Sigmoid colon (tissue), 7 donors: ENCODE data around the gene PARVG. TPM values are rescaled to one million over a fixed set of nuclear protein-coding genes. Genes with fewer than 3 reads are reported as not detected.

ENCODE experiments used
- DNase-seq: peaks from one replicate; pipeline ENCODE4 v3.0.0-alpha.2; 2019
- H3K27ac ChIP-seq, 4 donors: fragments of 200-600 bp; sonication (generic); one replicate each; pipeline ENCODE4 v1.5.1; 2016 to 2019; ENCODE audit warnings: mild to moderate bottlenecking in 1 of 4
- H3K27me3 ChIP-seq, 3 donors: fragments of 200-600 bp; sonication (generic); one replicate each; pipeline ENCODE4 v1.5.1; 2019; ENCODE audit warnings: mild to moderate bottlenecking in 1 of 3
- H3K36me3 ChIP-seq, 4 donors: fragments of 200-600 bp; sonication (generic); one replicate each; pipeline ENCODE4 v1.5.1; 2016 to 2019
- H3K4me1 ChIP-seq, 4 donors: fragments of 200-600 bp; sonication (generic); one replicate each; pipeline ENCODE4 v1.5.1; 2017 to 2019
- H3K4me3 ChIP-seq, 4 donors: fragments of 200-600 bp; sonication (generic); one replicate each; pipeline ENCODE4 v1.5.1; 2017 to 2019; ENCODE audit warnings: mild to moderate bottlenecking in 2 of 4, moderate library complexity in 1 of 4
- H3K9me3 ChIP-seq, 4 donors: fragments of 200-600 bp in 3 of 4; sonication (generic) in 3 of 4; one replicate each; pipeline versions ENCODE4 v1.5.1 to v1.6.1; 2013 to 2019
- EP300 ChIP-seq, 4 donors: sonication (generic); formaldehyde crosslinking; IDR thresholded peaks; one replicate each; pipeline ENCODE4 v1.6.1; 2017; ENCODE audit warnings: antibody characterized with exemption in 4 of 4
- POLR2A ChIP-seq, 2 donors: fragments of 450-650 bp; IDR thresholded peaks; one replicate each; pipeline ENCODE4 v1.6.1; 2016; ENCODE audit warnings: antibody characterized with exemption in 2 of 2, mild to moderate bottlenecking in 2 of 2, moderate library complexity in 2 of 2
- POLR2AphosphoS5 ChIP-seq, 4 donors: sonication (generic); formaldehyde crosslinking; IDR thresholded peaks; one replicate each; pipeline ENCODE4 v1.6.1; 2017; ENCODE audit warnings: antibody characterized with exemption in 4 of 4
- WGBS, 2 donors: extraction: QIAGEN DNeasy Blood & Tissue Kit; methylation state at CpG; one replicate each; pipeline ENCODE4 v1.1.7; 2013; 5-methylcytosine and 5-hydroxymethylcytosine counted together
- intact Hi-C: fragments of 100-400 bp; cut with DNase I; formaldehyde crosslinking; loops from one replicate; pipeline ENCODE4 v1.15.1; 2023
- polyA plus RNA-seq, 3 donors: library from polyadenylated mRNA; stranded (reverse); fragments of 200-250 nt; gene quantifications; one replicate each; pipeline ENCODE4 v1.2.3, GENCODE V29; 2013
- total RNA-seq, 4 donors: library from RNA; depleted of rRNA; stranded (reverse); fragments of >200 nt; gene quantifications; one replicate each; pipeline ENCODE4 v1.1.0, GENCODE V29; 2016
- TF ChIP-seq, protein P1 (sequence below), 4 experiments: fragments of 450-650 bp in 3 of 4; fragments of 200-600 bp in 1 of 4; IDR thresholded peaks; one replicate each; pipeline ENCODE4 v1.5.1; 2016 to 2019; ENCODE audit warnings: antibody characterized with exemption in 4 of 4, mild to moderate bottlenecking in 3 of 4, moderate library complexity in 2 of 4
- donor health status: healthy with polysubstance abuse.
- donor health status: Bipolar disorder and iron deficiency.
- donor health status: healthy.

The PARVG gene
- total and polyA plus RNA-seq, 7 donors, result 3.0 to 65.1 (median 9.8) TPM

DNA sequence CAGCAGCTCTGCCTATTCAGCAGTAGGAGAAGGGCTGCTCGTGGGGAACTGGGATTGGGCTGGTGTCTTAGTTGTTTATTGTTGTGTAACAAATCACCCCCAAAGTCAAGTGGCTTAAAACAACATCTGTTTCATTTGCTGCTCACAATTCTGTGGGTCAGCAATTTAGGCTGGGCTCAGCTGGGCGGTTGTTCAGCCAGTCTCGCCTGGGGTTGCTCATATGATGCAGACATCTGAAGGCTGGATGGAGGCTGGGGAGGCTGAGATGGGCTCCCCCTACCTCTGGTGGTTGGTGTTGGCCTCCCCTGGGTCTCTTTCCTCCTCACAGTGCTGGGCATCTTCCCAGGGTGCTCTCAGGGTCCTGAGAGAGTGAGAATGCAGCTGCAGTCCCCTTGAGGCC, 43.3 kb upstream of the PARVG start:
- no peaks in the 10 kb centered on the region for H3K27me3 ChIP-seq
- peaks cover 0 to 2% (median 1%) of the 10 kb centered on the region in 4 donors for H3K4me1 ChIP-seq
- 91 to 97% methylated on average over 3 of the region's 3 CpGs for WGBS, 2 donors
- H3K4me3 ChIP-seq, result no peak overlapping the region
- DNase-seq, result peak; percentile 33
- intact Hi-C loops, result no loop called here
- TF ChIP-seq EP300 (IDR thresholded peaks at IDR 0.05), result no peak
- no peak for TF ChIP-seq POLR2A (IDR thresholded peaks at IDR 0.05)
- TF ChIP-seq, protein P1, sequence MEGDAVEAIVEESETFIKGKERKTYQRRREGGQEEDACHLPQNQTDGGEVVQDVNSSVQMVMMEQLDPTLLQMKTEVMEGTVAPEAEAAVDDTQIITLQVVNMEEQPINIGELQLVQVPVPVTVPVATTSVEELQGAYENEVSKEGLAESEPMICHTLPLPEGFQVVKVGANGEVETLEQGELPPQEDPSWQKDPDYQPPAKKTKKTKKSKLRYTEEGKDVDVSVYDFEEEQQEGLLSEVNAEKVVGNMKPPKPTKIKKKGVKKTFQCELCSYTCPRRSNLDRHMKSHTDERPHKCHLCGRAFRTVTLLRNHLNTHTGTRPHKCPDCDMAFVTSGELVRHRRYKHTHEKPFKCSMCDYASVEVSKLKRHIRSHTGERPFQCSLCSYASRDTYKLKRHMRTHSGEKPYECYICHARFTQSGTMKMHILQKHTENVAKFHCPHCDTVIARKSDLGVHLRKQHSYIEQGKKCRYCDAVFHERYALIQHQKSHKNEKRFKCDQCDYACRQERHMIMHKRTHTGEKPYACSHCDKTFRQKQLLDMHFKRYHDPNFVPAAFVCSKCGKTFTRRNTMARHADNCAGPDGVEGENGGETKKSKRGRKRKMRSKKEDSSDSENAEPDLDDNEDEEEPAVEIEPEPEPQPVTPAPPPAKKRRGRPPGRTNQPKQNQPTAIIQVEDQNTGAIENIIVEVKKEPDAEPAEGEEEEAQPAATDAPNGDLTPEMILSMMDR (IDR thresholded peaks at IDR 0.05), result no peak
- TF ChIP-seq POLR2AphosphoS5 (IDR thresholded peaks at IDR 0.05), result no peak
- H3K9me3 ChIP-seq, result peaks cover 0 to 10% (median 3%) of the 10 kb centered on the region in 4 donors
- H3K36me3 ChIP-seq, result peaks cover 0 to 25% (median 18%) of the 10 kb centered on the region in 4 donors
- no peak overlapping the region for H3K27ac ChIP-seq

DNA sequence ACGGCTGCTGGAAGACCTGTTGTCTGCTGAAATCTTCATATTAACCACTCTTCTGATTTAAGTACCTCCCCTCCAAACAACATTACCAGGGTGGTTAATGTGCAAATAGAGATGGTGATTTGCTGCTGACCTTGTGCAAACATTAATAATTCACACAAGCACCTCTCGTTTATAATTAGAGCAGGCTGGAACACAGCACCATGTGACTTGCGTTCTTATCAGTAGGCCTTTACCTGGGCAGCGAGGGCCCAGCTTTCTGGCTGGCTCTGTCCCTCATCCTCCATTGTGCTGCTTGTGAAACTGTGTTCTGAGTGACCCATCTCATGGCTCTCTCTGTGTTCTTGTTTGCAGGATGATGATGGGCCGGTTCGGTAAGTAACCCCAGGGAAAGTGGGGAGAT, 41.0 kb upstream of the PARVG start:
- DNase-seq, result no peak
- Histone ChIP-seq H3K4me1 (peaks cover 0 to 25% (median 18%) of the 10 kb centered on the region in 4 donors), H3K9me3 (peaks cover 0 to 10% (median 3%) of the 10 kb centered on the region in 4 donors), H3K4me3 (no peak overlapping the region), H3K27me3 (no peaks in the 10 kb centered on the region), H3K36me3 (peaks cover 0 to 24% (median 18%) of the 10 kb centered on the region in 4 donors), H3K27ac (no peak overlapping the region)
- WGBS, 2 donors, result 79 to 87% methylated on average over 6 of the region's 6 CpGs
- no peak for TF ChIP-seq EP300 (IDR thresholded peaks at IDR 0.05)
- TF ChIP-seq POLR2A (IDR thresholded peaks at IDR 0.05), result no peak
- TF ChIP-seq POLR2AphosphoS5 (IDR thresholded peaks at IDR 0.05), result no peak
- TF ChIP-seq, protein P1 (IDR thresholded peaks at IDR 0.05), result no peak
- intact Hi-C loops, result loop anchor here (5.0 to 10.0 kb wide), 3 partner anchors 47 to 195 kb away; no protein-coding TSS in a partner anchor

DNA sequence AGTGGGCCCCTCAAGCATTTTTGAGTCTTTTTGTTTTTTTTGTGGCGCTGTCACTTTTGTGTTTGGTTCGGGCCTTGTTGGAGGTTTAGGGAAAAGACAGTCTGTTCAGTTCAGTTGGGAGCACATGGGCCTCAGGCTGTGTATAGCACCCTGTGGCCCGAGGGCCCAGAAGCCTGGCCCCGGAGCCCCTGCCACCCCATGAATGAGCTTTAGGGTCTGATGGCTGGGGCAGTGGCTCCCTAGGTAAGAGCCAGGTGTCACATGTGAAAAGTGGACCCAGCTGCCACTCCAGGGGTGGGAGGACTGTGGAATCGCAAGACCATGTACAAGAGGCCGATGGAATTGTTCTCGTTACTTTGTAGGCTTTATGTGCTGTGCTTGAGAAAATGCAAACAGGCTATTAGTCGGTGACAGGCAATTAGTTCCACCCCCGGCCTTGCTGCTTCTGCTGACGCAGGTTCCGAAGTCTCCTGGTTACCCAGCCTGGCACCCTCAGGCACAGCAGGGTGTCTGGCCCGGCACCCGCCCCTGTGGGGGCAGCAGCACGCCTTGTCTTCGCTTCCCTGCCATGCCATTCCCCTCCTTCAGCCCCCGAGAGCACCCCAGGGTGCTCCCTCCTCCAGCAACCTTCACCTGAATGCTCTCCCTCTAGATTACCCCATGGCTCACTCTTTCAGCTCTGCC, 38.2 kb upstream of the PARVG start:
- H3K9me3 ChIP-seq, result peaks cover 0 to 4% (median 0%) of the 10 kb centered on the region in 4 donors
- 77 to 90% methylated on average over 16 of the region's 16 CpGs for WGBS, 2 donors
- DNase-seq, result peak; percentile 86
- no peak overlapping the region for H3K4me3 ChIP-seq
- intact Hi-C loops, result loop anchor here (5.0 to 10.0 kb wide), 3 partner anchors 50 to 192 kb away; no protein-coding TSS in a partner anchor
- peaks cover 0 to 15% (median 1%) of the 10 kb centered on the region in 4 donors for H3K36me3 ChIP-seq
- H3K27ac ChIP-seq, result peak overlapping the region in 3 of 4 donors; percentile 67 to 83 (median 82)
- TF ChIP-seq, protein P1 (IDR thresholded peaks at IDR 0.05), result no peak
- TF ChIP-seq POLR2A (IDR thresholded peaks at IDR 0.05), result no peak
- peak in 2 of 4 donors; percentile 31 to 51 for TF ChIP-seq POLR2AphosphoS5 (IDR thresholded peaks at IDR 0.05)
- peak in 2 of 4 donors; percentile 49 to 92 for TF ChIP-seq EP300 (IDR thresholded peaks at IDR 0.05)
- H3K27me3 ChIP-seq, result no peaks in the 10 kb centered on the region
- peaks cover 0 to 53% (median 45%) of the 10 kb centered on the region in 4 donors for H3K4me1 ChIP-seq

DNA sequence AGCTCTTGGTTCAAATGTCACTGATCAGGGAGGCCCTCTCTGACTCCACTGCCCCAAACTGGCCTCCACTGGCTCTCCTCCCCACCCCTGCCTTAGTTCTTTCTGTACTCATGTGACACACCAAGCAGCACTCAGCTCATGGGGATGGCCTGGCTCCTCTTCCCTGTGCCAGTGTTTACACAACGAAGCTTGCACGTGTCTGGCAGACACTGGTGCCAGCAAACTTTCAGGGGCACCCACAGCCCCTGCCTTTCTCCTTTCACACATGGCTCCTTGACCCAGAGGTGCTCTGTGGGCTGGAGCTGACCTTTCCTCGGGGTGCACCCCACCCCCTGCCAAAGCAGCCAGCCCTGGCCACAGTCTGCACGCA, 37.6 kb upstream of the PARVG start:
- WGBS, 2 donors, result 31 to 72% methylated on average over 4 of the region's 4 CpGs
- TF ChIP-seq POLR2A (IDR thresholded peaks at IDR 0.05) (no peak), POLR2AphosphoS5 (IDR thresholded peaks at IDR 0.05) (peak; percentile 26 to 87 (median 59)), EP300 (IDR thresholded peaks at IDR 0.05) (peak in 3 of 4 donors; percentile 83 to 85 (median 84))
- TF ChIP-seq, protein P1 (IDR thresholded peaks at IDR 0.05), result no peak
- peak overlapping the region in 3 of 4 donors; percentile 67 to 83 (median 82) for H3K27ac ChIP-seq
- peaks cover 0 to 10% (median 0%) of the 10 kb centered on the region in 4 donors for H3K36me3 ChIP-seq
- H3K4me1 ChIP-seq, result peaks cover 0 to 58% (median 51%) of the 10 kb centered on the region in 4 donors
- peak; percentile 91 for DNase-seq
- no peaks in the 10 kb centered on the region for H3K27me3 ChIP-seq
- H3K9me3 ChIP-seq, result no peaks in the 10 kb centered on the region
- intact Hi-C loops, result loop anchor here (5.0 to 10.0 kb wide), 3 partner anchors 51 to 192 kb away; no protein-coding TSS in a partner anchor
- H3K4me3 ChIP-seq, result no peak overlapping the region
